Peyer's patch (tissue), 4 donors: ENCODE data around the gene TOMM6.

ENCODE experiments used
- POLR2A ChIP-seq, 2 donors: fragments of 450-650 bp; IDR thresholded peaks; one replicate each; pipeline ENCODE4 v1.5.1; 2017; ENCODE audit warnings: antibody characterized with exemption in 2 of 2, mild to moderate bottlenecking in 2 of 2, moderate library complexity in 2 of 2
- TF ChIP-seq, protein P1 (sequence below), 6 experiments: fragments of 450-650 bp in 4 of 6; fragments of 200-600 bp in 2 of 6; sonication (generic) in 1 of 6; IDR thresholded peaks; one replicate each; pipeline ENCODE4 v1.5.1; 2017 to 2019; ENCODE audit warnings: antibody characterized with exemption in 6 of 6, mild to moderate bottlenecking in 3 of 6, moderate library complexity in 1 of 6

GRCh38 chr6:41789390-41789724, 1.9 kb downstream of the TOMM6 start:
- TF ChIP-seq, protein P1, sequence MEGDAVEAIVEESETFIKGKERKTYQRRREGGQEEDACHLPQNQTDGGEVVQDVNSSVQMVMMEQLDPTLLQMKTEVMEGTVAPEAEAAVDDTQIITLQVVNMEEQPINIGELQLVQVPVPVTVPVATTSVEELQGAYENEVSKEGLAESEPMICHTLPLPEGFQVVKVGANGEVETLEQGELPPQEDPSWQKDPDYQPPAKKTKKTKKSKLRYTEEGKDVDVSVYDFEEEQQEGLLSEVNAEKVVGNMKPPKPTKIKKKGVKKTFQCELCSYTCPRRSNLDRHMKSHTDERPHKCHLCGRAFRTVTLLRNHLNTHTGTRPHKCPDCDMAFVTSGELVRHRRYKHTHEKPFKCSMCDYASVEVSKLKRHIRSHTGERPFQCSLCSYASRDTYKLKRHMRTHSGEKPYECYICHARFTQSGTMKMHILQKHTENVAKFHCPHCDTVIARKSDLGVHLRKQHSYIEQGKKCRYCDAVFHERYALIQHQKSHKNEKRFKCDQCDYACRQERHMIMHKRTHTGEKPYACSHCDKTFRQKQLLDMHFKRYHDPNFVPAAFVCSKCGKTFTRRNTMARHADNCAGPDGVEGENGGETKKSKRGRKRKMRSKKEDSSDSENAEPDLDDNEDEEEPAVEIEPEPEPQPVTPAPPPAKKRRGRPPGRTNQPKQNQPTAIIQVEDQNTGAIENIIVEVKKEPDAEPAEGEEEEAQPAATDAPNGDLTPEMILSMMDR (IDR thresholded peaks at IDR 0.05): no peak
- no peak for TF ChIP-seq POLR2A (IDR thresholded peaks at IDR 0.05)
